Measurements from ENCODE around the gene ZNF14. TPM values are rescaled to one million over a fixed set of nuclear protein-coding genes. Genes with fewer than 3 reads are reported as not detected.
"Not testable (repeated sequence)": the region's sequence is repeated elsewhere in the genome, so short reads cannot be mapped to it uniquely, and the experiment has no call there.

The ZNF14 gene
- total RNA-seq, 1 donor = 68.2 TPM

DNA sequence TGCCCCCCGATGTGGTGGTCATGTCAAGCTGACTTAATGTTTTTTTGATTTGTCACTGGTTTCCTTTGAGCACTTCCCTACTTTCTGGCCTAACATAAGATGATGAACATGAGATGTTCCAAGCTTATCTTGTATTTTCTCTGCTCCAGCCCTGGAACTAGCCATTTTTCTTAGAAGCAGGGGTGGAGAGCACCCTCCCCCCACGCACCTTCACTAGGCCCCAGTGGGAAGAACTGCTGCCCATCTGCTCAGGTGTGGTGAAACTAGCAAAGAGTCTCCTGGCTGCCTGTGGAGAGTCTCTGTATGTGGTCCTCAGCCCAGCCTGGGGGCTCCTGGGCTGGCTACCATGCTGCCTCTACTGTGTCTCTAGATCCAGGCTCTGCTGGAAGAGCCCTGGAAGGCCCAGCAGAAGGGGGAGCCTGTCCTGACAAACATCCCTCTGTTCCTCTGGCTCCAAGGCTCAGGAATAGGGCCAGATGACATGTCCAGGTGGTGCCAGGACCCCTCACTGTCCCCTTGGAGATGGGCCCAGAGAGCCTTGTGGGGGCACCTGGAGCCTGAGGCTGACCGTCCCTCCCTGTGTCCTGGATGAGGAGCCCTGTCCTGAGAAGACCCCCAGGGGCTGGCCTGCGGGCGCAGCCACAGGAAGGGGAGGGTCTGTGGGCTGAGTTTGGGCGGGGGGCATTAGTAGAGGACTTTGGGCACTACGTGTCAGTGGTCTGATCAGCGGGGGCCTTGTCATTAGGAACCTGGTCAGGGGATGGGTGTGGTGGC is 4.8 kb upstream of the ZNF14 start:
- no peak overlapping the region for H3K4me3 ChIP-seq (ENCODE audit: low read length)
- no peaks in the 10 kb centered on the region for H3K4me1 ChIP-seq (ENCODE audit: insufficient read depth, low read length)
- no peaks in the 10 kb centered on the region for H3K27me3 ChIP-seq (ENCODE audit: insufficient read depth, low read length)
- no peaks in the 10 kb centered on the region for H3K9me3 ChIP-seq (ENCODE audit: low read depth, low read length)

DNA sequence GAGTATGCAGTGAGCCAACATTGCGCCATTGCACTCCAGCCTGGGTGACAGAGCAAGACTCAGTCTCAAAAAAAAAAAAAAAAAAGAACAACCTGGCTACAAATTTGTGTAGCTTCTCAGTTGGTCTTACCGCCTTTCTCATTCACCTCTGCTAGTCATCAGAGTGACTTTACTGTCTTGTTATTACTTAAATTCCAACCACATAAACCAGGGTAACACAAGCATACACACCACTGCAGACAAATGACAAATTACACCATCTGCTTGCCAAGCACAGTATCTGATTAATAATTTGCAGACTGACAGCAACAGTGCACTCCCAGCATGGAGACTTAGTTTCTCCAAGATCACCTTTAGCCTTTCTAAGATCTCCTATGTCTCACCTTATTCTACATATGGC is 11.0 kb downstream of the ZNF14 start:
- Histone ChIP-seq H3K4me3 (ENCODE audit: low read length) (no peak overlapping the region), H3K4me1 (ENCODE audit: insufficient read depth, low read length) (no peaks in the 10 kb centered on the region), H3K27me3 (ENCODE audit: insufficient read depth, low read length) (no peaks in the 10 kb centered on the region), H3K9me3 (ENCODE audit: low read depth, low read length) (peaks cover 59% of the 10 kb centered on the region)

DNA sequence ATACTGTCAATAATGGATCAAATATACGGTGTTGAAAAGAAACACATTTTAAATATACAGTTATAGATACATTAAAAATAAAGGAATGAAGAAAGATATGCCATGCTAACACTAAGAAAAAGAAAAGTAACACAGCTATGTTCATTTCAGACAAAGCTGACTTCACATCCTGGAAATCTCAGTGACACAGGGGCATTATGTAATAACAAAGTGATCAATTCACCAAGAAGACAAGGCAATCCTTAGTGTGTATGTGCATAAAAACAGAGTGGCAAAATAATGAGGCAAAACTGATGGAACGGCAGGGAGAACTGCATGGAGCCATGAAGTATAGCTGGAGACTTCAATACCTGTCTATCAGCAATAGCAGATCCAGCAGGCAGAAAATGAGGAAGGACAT is 13.1 kb downstream of the ZNF14 start:
- H3K4me1 ChIP-seq (ENCODE audit: insufficient read depth, low read length) = no peaks in the 10 kb centered on the region
- H3K27me3 ChIP-seq (ENCODE audit: insufficient read depth, low read length) = no peaks in the 10 kb centered on the region
- no peak overlapping the region for H3K4me3 ChIP-seq (ENCODE audit: low read length)
- peaks cover 80% of the 10 kb centered on the region for H3K9me3 ChIP-seq (ENCODE audit: low read depth, low read length)

- Histone ChIP-seq H3K9me3 (ENCODE audit: low read depth, low read length) (peaks cover 99% of the 10 kb centered on the region), H3K4me1 (ENCODE audit: insufficient read depth, low read length) (no peaks in the 10 kb centered on the region), H3K4me3 (ENCODE audit: low read length) (no peak overlapping the region), H3K27me3 (ENCODE audit: insufficient read depth, low read length) (no peaks in the 10 kb centered on the region)
These were observed 20.7 kb downstream of the ZNF14 start for GRCh38 chr19:19711934-19712828.

DNA sequence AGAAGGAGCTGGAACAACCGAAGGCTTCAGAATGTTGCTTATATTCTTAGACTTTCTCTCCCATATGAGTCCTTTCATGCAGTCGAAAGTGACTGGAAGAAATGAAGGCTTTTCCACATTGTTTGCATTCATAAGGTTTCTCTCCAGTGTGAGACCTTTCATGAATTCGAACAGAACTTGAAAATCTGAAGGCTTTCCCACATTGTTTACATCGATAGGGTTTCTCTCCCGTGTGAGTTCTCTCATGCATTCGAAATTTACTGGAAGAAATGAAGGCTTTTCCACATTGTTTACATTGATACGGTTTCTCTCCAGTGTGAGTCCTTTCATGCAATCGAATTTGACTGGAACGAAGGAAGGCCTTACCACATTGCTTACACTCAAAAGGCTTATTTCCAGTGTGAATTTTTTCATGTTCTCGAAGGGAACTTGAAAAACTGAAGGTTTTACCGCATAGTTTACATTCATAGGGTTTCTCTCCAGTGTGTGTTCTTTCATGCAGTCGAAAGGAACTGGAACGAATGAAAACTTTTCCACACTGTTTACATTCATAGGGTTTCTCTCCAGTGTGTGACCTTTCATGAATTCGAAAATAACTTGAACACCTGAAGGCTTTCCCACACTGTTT is 21.5 kb downstream of the ZNF14 start:
- Histone ChIP-seq H3K4me3 (ENCODE audit: low read length) (no peak overlapping the region), H3K9me3 (ENCODE audit: low read depth, low read length) (peaks cover 95% of the 10 kb centered on the region), H3K4me1 (ENCODE audit: insufficient read depth, low read length) (no peaks in the 10 kb centered on the region), H3K27me3 (ENCODE audit: insufficient read depth, low read length) (no peaks in the 10 kb centered on the region)

DNA sequence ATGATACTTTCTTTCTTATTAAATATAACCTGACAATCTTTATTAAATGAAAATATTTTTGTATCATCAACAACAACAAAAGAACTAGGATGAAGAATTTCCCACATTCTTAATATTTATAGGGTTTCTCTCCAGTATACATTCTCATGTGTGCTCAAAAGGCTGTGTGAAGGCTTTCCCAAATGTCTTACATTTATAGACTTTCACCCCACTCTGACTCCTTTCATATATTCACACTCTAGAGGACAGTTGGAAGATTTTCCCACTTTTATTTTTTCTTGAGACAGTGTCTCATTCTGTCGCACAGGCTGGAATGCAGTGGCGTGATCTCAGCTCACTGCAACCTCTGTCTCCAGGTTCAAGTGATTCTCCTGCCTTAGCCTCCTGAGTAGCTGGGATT is 22.4 kb downstream of the ZNF14 start:
- H3K4me3 ChIP-seq (ENCODE audit: low read length) = no peak overlapping the region
- H3K27me3 ChIP-seq (ENCODE audit: insufficient read depth, low read length) = no peaks in the 10 kb centered on the region
- peaks cover 95% of the 10 kb centered on the region for H3K9me3 ChIP-seq (ENCODE audit: low read depth, low read length)
- no peaks in the 10 kb centered on the region for H3K4me1 ChIP-seq (ENCODE audit: insufficient read depth, low read length)

GRCh38 chr19:19704836-19705235 is 28.1 kb downstream of the ZNF14 start:
- H3K9me3 ChIP-seq (ENCODE audit: low read depth, low read length) = peaks cover 44% of the 10 kb centered on the region
- H3K4me3 ChIP-seq (ENCODE audit: low read length) = no peak overlapping the region
- no peaks in the 10 kb centered on the region for H3K27me3 ChIP-seq (ENCODE audit: insufficient read depth, low read length)
- H3K4me1 ChIP-seq (ENCODE audit: insufficient read depth, low read length) = no peaks in the 10 kb centered on the region

- H3K9me3 ChIP-seq (ENCODE audit: low read depth, low read length); H3K4me1 ChIP-seq (ENCODE audit: insufficient read depth, low read length); H3K4me3 ChIP-seq (ENCODE audit: low read length); H3K27me3 ChIP-seq (ENCODE audit: insufficient read depth, low read length): not testable (repeated sequence)
These were observed 32.4 kb downstream of the ZNF14 start for GRCh38 chr19:19700493-19700892.

DNA sequence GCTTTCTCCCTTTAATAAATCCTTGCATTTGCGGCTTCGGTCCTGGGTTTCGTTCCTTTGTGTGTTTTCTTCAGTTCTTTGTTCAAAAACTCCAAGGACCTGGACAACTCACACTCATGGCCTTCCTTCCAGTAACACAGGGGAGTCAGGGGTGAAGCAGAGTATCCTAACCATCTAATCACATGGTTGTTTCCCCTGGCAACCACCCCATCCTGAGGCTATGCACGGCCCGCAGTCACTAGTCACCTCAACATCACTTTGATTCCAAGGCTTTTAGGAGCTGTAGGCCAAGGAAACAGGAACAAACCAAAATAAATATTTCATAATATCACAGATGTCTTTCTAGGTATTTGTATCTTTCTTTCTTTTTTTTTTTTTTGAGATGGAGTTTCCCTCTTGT is 35.3 kb downstream of the ZNF14 start:
- no peaks in the 10 kb centered on the region for H3K4me1 ChIP-seq (ENCODE audit: insufficient read depth, low read length)
- H3K4me3 ChIP-seq (ENCODE audit: low read length) = no peak overlapping the region
- H3K27me3 ChIP-seq (ENCODE audit: insufficient read depth, low read length) = no peaks in the 10 kb centered on the region
- H3K9me3 ChIP-seq (ENCODE audit: low read depth, low read length) = no peaks in the 10 kb centered on the region

GRCh38 chr19:19696386-19696785 is 36.5 kb downstream of the ZNF14 start:
- Histone ChIP-seq H3K4me1 (ENCODE audit: insufficient read depth, low read length) (no peaks in the 10 kb centered on the region), H3K4me3 (ENCODE audit: low read length) (no peak overlapping the region), H3K27me3 (ENCODE audit: insufficient read depth, low read length) (no peaks in the 10 kb centered on the region), H3K9me3 (ENCODE audit: low read depth, low read length) (no peaks in the 10 kb centered on the region)

- H3K4me3 ChIP-seq (ENCODE audit: low read length) = no peak overlapping the region
- no peaks in the 10 kb centered on the region for H3K9me3 ChIP-seq (ENCODE audit: low read depth, low read length)
- H3K4me1 ChIP-seq (ENCODE audit: insufficient read depth, low read length) = no peaks in the 10 kb centered on the region
- H3K27me3 ChIP-seq (ENCODE audit: insufficient read depth, low read length) = no peaks in the 10 kb centered on the region
These were observed 41.2 kb downstream of the ZNF14 start for GRCh38 chr19:19691683-19692082.

DNA sequence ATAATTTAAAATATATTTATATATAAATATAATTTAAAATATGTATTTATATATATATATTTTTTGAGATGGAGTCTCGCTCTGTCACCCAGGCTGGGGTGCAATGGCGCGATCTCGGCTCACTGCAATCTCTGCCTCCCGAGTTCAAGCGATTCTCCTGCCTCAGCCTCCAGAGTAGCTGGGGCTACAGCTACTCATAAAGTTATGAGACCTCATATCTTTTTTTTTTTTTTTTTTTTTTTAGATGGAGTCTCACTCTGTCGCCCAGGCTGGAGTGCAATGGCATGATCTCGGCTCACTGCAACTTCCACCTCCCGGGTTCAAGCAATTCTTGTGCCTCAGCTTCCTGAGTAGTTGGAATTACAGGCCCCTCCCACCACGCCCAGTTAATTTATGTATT is 43.9 kb downstream of the ZNF14 start:
- H3K9me3 ChIP-seq (ENCODE audit: low read depth, low read length); H3K4me3 ChIP-seq (ENCODE audit: low read length); H3K27me3 ChIP-seq (ENCODE audit: insufficient read depth, low read length); H3K4me1 ChIP-seq (ENCODE audit: insufficient read depth, low read length): not testable (repeated sequence)

DNA sequence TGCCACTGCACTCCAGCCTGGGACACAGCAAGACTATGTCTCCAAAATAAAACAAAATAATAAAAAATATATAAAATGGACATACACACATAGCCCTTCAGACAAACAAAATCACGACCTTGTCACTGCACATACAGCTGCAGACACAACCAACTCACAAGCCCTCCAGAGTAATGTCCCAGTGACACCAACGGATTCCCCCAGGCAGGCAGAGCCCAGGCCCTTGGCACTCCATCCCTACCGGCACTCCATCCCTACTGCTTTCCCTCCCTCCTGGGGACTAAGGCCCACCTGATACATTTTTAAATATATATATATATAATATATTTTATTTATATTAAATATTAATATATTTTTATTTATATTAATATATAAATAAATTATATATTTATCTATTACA is 45.8 kb downstream of the ZNF14 start:
- H3K27me3 ChIP-seq (ENCODE audit: insufficient read depth, low read length) = no peaks in the 10 kb centered on the region
- H3K4me3 ChIP-seq (ENCODE audit: low read length) = no peak overlapping the region
- no peaks in the 10 kb centered on the region for H3K4me1 ChIP-seq (ENCODE audit: insufficient read depth, low read length)
- no peaks in the 10 kb centered on the region for H3K9me3 ChIP-seq (ENCODE audit: low read depth, low read length)

DNA sequence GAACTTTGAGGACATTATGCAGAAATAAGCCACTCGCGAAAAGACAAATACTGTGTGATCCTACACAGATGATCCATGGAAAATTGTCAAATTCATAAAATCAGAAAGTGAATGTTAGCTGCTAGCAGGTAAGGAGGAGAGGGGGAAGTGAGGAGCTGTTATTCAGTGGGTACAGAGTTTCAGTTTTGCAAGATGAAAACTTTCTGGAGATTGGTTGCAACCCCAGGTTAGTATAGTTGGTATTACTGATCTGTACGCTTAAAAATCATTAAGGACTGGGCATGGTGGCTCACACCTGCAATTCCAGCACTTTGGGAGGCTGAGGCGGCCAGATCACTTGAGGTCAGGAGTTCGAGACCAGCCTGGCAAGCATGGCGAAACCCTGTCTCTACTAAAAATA is 46.3 kb downstream of the ZNF14 start:
- no peaks in the 10 kb centered on the region for H3K27me3 ChIP-seq (ENCODE audit: insufficient read depth, low read length)
- H3K4me3 ChIP-seq (ENCODE audit: low read length) = no peak overlapping the region
- H3K9me3 ChIP-seq (ENCODE audit: low read depth, low read length) = no peaks in the 10 kb centered on the region
- no peaks in the 10 kb centered on the region for H3K4me1 ChIP-seq (ENCODE audit: insufficient read depth, low read length)

DNA sequence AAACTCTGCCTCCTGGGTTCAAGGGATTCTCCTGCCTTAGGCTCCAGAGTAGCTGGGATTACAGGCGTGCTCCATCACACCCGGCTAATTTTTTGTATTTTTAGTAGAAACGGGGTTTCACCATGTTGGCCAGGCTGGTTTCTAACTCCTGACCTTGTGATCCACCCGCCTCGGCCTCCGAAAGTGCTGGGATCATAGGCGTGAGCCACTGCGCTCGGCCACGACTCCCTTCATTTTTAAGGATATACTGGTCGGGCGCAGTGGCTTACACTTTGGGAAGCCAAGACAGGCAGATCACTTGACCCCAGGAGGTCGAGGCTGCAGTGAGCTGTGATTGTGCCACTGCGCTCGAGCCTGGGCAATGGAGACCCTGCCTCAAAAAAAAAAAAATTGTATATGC is 46.8 kb downstream of the ZNF14 start:
- not testable (repeated sequence) for H3K4me1 ChIP-seq (ENCODE audit: insufficient read depth, low read length)

More for the DNA sequence above, 46.8 kb downstream of the ZNF14 start:
- H3K4me3 ChIP-seq (ENCODE audit: low read length); H3K27me3 ChIP-seq (ENCODE audit: insufficient read depth, low read length); H3K9me3 ChIP-seq (ENCODE audit: low read depth, low read length): not testable (repeated sequence)

Measured in mononuclear cell (primary cell).